Right atrium auricular region (tissue), 2 donors: Measurements from ENCODE around the gene PHOSPHO2. TPM values are rescaled to one million over a fixed set of nuclear protein-coding genes. Genes with fewer than 3 reads are reported as not detected.

Source experiments
- DNase-seq: peaks from one replicate; pipeline ENCODE4 v3.0.0-alpha.2; 2019; ENCODE audit warnings: low spot score
- H3K27ac ChIP-seq, 2 donors: fragments of 200-600 bp; sonication (generic); 1 replicate in 1 of 2; 2 replicates in 1 of 2; pipeline ENCODE4 v1.5.1; 2016 to 2019
- H3K27me3 ChIP-seq, 2 donors: fragments of 200-600 bp; sonication (generic); one replicate each; pipeline versions ENCODE4 v1.5.1 to v1.6.0; 2017 to 2019
- H3K36me3 ChIP-seq: fragments of 200-600 bp; sonication (generic); one replicate; pipeline ENCODE4 v1.5.1; 2016
- H3K4me1 ChIP-seq, 2 donors: fragments of 200-600 bp; sonication (generic); one replicate each; pipeline versions ENCODE4 v1.5.1 to v1.6.0; 2017 to 2019
- H3K4me3 ChIP-seq, 2 donors: fragments of 200-600 bp; sonication (generic); 1 replicate in 1 of 2; 2 replicates in 1 of 2; pipeline ENCODE4 v1.5.1; 2017 to 2019; ENCODE audit warnings: mild to moderate bottlenecking in 1 of 2, moderate library complexity in 1 of 2
- H3K9me3 ChIP-seq, 2 donors: fragments of 200-600 bp; sonication (generic); one replicate each; pipeline ENCODE4 v1.5.1; 2019
- total RNA-seq, 2 donors: library from RNA; depleted of rRNA; stranded (reverse); fragments of >200 nt; gene quantifications; one replicate each; pipeline ENCODE4 v1.1.0, GENCODE V29; 2016
- TF ChIP-seq, protein P1 (sequence below), 2 donors: fragments of 200-600 bp; sonication (generic); IDR thresholded peaks; one replicate each; pipeline ENCODE4 v1.5.1; 2019; ENCODE audit warnings: antibody characterized with exemption in 2 of 2

PHOSPHO2 gene
- total RNA-seq, 2 donors from 2014 or later: 3.4 to 4.8 TPM

DNA sequence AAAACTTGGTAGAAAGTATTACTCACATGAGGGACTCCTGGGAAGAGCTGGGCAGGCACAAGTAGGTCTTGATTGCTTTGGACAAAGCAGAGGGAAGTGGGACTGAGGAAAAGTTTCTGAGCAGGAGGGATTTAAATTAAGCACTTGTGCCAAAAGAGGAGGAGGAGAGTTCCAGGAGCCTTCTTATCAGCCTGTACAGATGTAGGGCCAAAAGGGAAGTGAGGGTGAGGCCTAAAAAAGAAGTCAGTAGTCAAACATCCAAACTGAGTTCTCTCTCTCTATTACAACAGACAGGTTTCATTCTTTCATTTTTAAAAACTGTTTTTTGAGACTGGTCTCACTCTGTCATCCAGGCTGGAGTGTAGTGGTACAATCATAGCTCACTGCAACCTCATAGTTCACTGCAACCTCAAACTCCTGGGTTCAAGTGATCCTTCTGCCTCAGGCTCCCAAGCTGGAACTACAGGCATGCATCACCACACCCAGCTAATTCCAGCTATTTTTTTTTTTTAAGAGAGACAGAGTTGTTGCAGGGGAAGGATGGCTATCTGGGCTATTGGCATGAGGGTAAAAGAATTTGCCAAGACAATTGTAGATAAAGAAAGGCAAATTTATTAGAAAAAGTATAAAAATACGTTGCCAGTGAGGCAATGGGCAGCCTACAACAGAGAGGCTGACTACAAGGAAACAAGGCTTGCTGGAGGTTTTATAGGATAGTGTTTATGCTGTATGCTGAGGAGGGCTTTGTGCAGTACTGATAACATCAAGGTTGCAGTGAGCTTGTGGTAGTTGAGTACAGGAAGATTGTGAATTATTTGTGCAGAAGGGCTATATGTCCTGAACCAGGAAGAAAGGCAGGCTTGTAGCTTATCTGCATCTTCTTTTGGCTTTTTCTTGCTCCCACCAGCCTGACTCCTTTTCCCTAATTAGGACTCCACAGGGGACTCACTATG lies 29.0 kb upstream of the PHOSPHO2 start:
- no peaks in the 10 kb centered on the region for H3K9me3 ChIP-seq

DNA sequence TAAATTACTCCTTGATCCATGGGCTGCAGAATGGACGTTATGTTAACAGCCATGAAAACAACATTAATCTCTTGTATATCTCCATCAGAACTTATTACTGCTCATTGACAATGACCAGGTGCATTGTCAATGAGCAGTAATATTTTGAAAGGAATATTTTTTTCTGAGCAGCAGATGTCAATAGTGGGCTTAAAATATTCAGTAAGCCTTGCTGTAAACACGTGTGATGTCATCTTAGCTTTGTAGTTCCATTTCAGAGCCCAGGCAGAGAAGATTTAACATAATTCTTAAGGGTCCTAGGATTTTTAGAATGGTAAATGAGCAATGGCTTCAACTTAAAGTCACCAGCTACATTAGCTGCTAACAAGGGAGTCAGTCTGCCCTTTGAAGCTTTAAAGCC lies 26.7 kb upstream of the PHOSPHO2 start:
- TF ChIP-seq, protein P1, sequence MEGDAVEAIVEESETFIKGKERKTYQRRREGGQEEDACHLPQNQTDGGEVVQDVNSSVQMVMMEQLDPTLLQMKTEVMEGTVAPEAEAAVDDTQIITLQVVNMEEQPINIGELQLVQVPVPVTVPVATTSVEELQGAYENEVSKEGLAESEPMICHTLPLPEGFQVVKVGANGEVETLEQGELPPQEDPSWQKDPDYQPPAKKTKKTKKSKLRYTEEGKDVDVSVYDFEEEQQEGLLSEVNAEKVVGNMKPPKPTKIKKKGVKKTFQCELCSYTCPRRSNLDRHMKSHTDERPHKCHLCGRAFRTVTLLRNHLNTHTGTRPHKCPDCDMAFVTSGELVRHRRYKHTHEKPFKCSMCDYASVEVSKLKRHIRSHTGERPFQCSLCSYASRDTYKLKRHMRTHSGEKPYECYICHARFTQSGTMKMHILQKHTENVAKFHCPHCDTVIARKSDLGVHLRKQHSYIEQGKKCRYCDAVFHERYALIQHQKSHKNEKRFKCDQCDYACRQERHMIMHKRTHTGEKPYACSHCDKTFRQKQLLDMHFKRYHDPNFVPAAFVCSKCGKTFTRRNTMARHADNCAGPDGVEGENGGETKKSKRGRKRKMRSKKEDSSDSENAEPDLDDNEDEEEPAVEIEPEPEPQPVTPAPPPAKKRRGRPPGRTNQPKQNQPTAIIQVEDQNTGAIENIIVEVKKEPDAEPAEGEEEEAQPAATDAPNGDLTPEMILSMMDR (IDR thresholded peaks at IDR 0.05): no peak
- H3K36me3 ChIP-seq: no peaks in the 10 kb centered on the region
- DNase-seq: no peak

More for the DNA sequence above, 29.0 kb upstream of the PHOSPHO2 start:
- TF ChIP-seq, protein P1 (IDR thresholded peaks at IDR 0.05): no peak
- H3K4me1 ChIP-seq: no peaks in the 10 kb centered on the region
- no peak for DNase-seq
- no peak overlapping the region for H3K27ac ChIP-seq
- H3K36me3 ChIP-seq: no peaks in the 10 kb centered on the region
- no peaks in the 10 kb centered on the region for H3K27me3 ChIP-seq
- no peak overlapping the region for H3K4me3 ChIP-seq

DNA sequence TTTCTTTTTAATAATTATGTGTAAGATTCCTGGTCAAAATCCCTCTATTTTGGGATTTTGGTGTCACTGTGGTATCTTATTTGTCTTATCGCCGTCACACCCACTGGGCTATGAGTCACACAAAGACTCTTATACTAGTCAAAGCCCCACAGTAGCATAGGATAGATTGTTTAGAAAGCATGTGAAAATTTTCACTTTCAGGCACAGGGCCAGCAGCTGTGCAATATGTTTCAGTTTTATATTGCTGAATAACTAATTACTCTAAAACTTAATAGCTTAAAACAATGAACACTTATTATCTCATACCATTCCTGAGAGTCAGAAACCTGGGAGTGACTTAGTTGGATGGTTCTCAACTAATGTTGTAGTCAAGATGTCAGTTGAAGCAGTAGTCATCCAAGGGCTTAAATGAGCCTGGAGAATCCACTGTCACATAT lies 24.0 kb upstream of the PHOSPHO2 start:
- TF ChIP-seq, protein P1 (IDR thresholded peaks at IDR 0.05): no peak
- DNase-seq: no peak
- Histone ChIP-seq H3K27me3 (no peaks in the 10 kb centered on the region), H3K4me3 (no peak overlapping the region), H3K9me3 (no peaks in the 10 kb centered on the region), H3K4me1 (no peaks in the 10 kb centered on the region), H3K27ac (no peak overlapping the region), H3K36me3 (no peaks in the 10 kb centered on the region)

More for the DNA sequence above, 26.7 kb upstream of the PHOSPHO2 start:
- no peaks in the 10 kb centered on the region for H3K4me1 ChIP-seq
- H3K9me3 ChIP-seq: no peaks in the 10 kb centered on the region
- H3K27me3 ChIP-seq: no peaks in the 10 kb centered on the region
- H3K4me3 ChIP-seq: no peak overlapping the region
- no peak overlapping the region for H3K27ac ChIP-seq

DNA sequence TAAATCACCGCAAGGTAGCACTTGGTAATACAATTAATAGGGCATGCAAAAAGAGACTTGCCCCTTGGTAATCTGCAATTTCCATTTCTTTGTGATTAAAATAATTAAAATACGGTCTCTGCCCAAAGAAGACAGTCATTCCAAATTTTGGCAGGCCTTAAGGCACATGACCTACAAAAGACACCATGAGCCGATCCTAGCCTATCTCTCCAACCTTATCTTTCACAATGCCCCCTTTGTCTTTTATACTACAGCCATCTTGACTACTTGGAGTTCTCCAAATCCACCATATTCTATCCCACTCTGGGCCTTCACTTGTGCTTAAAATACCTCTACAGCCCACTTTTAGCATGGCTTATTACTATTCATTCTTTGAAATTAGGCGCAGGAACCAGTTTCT lies 23.3 kb upstream of the PHOSPHO2 start:
- no peak for DNase-seq
- Histone ChIP-seq H3K9me3 (no peaks in the 10 kb centered on the region), H3K4me1 (no peaks in the 10 kb centered on the region), H3K27ac (no peak overlapping the region), H3K36me3 (no peaks in the 10 kb centered on the region), H3K27me3 (no peaks in the 10 kb centered on the region), H3K4me3 (no peak overlapping the region)
- TF ChIP-seq, protein P1 (IDR thresholded peaks at IDR 0.05): no peak

DNA sequence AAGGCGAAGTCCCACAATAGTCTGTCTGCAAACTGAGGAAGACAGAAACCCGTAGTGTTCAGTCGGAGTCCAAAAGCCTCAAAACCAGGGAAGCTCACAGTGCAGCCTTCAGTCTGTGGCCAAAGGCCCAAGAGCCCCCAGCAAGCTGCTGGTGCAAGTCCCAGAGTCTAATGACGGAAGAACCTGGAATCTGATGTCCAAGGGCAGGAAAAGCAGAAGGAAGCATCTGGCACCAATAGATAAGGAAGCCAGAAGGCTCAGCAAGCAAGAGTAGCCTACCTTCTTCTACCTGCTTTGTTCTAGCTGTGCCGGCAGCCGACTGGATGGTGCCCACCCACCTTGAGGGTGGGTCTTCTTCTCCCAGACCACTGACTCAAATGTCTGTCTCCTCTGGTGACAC lies 21.9 kb upstream of the PHOSPHO2 start:
- Histone ChIP-seq H3K9me3 (no peaks in the 10 kb centered on the region), H3K4me3 (no peak overlapping the region), H3K36me3 (no peaks in the 10 kb centered on the region), H3K27me3 (no peaks in the 10 kb centered on the region), H3K4me1 (no peaks in the 10 kb centered on the region), H3K27ac (no peak overlapping the region)
- DNase-seq: no peak
- TF ChIP-seq, protein P1 (IDR thresholded peaks at IDR 0.05): no peak
